A549 (cell line): ENCODE measurements around the gene INSYN1. TPM values are rescaled to one million over a fixed set of nuclear protein-coding genes. Genes with fewer than 3 reads are reported as not detected.

ENCODE experiments used
- ATAC-seq, 2 experiments: fragments of 200-7000 bp in 1 of 2; fragments of >200 bp in 1 of 2; cut with Nextera tagmentation in 1 of 2; cut with Tn5 transposase in 1 of 2; 3 replicates each; pipeline versions ENCODE4 v1.8.0 to v1.9.1; 2018 to 2020; ENCODE audit warnings: mild to moderate bottlenecking in 1 of 2, moderate library complexity in 1 of 2
- CTCF ChIA-PET: fragments of 300-600 bp; sonication (Branson Sonifier 250); formaldehyde crosslinking; extraction: SDS; loops from one replicate; lab custom pipeline; 2021; ENCODE audit warnings: antibody characterized with exemption, inconsistent platforms; lab: Yijun Ruan, JAX
- POLR2A ChIA-PET: fragments of 350-600 bp; formaldehyde crosslinking; extraction: SDS; loops from one replicate; lab custom pipeline; 2021; ENCODE audit warnings: antibody characterized with exemption, inconsistent platforms; lab: Yijun Ruan, JAX
- DNase-seq, 2 experiments: peaks; one replicate each; pipeline versions ENCODE4 v3.0.0 to v3.0.0-alpha.2; 2011 to 2016; ENCODE audit warnings: low read depth in 1 of 2, low spot score in 1 of 2
- FAIRE-seq: peaks from 2 replicates; lab custom pipeline; 2011; peaks lifted over from hg19 to GRCh38; lab: Jason Lieb, UNC
- H3K27ac ChIP-seq, 2 experiments: fragments of >200 bp; sonication (Bioruptor Twin); formaldehyde crosslinking; 3 replicates each; pipeline ENCODE4 v1.5.1; 2016 to 2017
- H3K4me1 ChIP-seq: fragments of >200 bp; sonication (Bioruptor Twin); formaldehyde crosslinking; 3 replicates; pipeline ENCODE4 v1.6.1; 2016
- H3K4me2 ChIP-seq: fragments of >200 bp; sonication (Bioruptor Twin); formaldehyde crosslinking; 3 replicates; pipeline ENCODE4 v1.6.1; 2016
- H3K4me3 ChIP-seq: fragments of >200 bp; sonication (Bioruptor Twin); formaldehyde crosslinking; 3 replicates; pipeline ENCODE4 v1.5.1; 2016
- H3K9me3 ChIP-seq: fragments of >200 bp; sonication (Bioruptor Twin); formaldehyde crosslinking; 3 replicates; pipeline ENCODE4 v1.6.1; 2016
- CTCF ChIP-seq: fragments of >200 bp; sonication (Bioruptor Twin); formaldehyde crosslinking; IDR thresholded peaks from 3 replicates; pipeline ENCODE4 v1.5.1; 2016
- E2F6 ChIP-seq: IDR thresholded peaks from 2 replicates; pipeline ENCODE4 v1.6.1; 2012; ENCODE audit warnings: low read depth, borderline replicate concordance
- EHF ChIP-seq: fragments of 250-450 bp; sonication (Bioruptor Pico); IDR thresholded peaks from 2 replicates; pipeline ENCODE4 v1.5.0; 2020; ENCODE audit warnings: mild to moderate bottlenecking
- EHMT2 ChIP-seq: fragments of 200-600 bp; sonication (generic); IDR thresholded peaks from 2 replicates; pipeline ENCODE4 v1.6.1; 2016; ENCODE audit warnings: antibody characterized with exemption, low read depth, mild to moderate bottlenecking, moderate library complexity
- GATA3 ChIP-seq: IDR thresholded peaks from 2 replicates; pipeline ENCODE4 v1.6.1; 2012; ENCODE audit warnings: borderline replicate concordance
- HDAC2 ChIP-seq: fragments of 200-600 bp; sonication (generic); IDR thresholded peaks from 2 replicates; pipeline ENCODE4 v1.6.1; 2016
- HEYL ChIP-seq: fragments of 250-450 bp; sonication (Bioruptor Pico); IDR thresholded peaks from 2 replicates; pipeline ENCODE4 v1.8.0; 2021; ENCODE audit warnings: mild to moderate bottlenecking, moderate library complexity
- HMGXB4 ChIP-seq: fragments of 250-450 bp; sonication (Bioruptor Pico); IDR thresholded peaks from 2 replicates; pipeline ENCODE4 v1.5.0; 2021; ENCODE audit warnings: mild to moderate bottlenecking, moderate library complexity, borderline replicate concordance
- HOXB13 ChIP-seq: fragments of 250-450 bp; sonication (Bioruptor Pico); IDR thresholded peaks from 2 replicates; pipeline ENCODE4 v1.5.0; 2020; ENCODE audit warnings: low read depth, mild to moderate bottlenecking, moderate library complexity
- MAFK ChIP-seq: fragments of 450-650 bp; IDR thresholded peaks from 2 replicates; pipeline ENCODE4 v1.6.1; 2014; ENCODE audit not compliant: partially characterized antibody
- MAZ ChIP-seq: fragments of 150-350 bp; IDR thresholded peaks from 2 replicates; pipeline ENCODE4 v1.6.1; 2014; ENCODE audit warnings: antibody characterized with exemption, low read depth, low read length, borderline replicate concordance
- PBX3 ChIP-seq: IDR thresholded peaks from 2 replicates; pipeline ENCODE4 v1.6.1; 2012
- POLR2A ChIP-seq: IDR thresholded peaks from 2 replicates; pipeline ENCODE4 v1.6.1; 2012; ENCODE audit warnings: mild to moderate bottlenecking, low read length
- RAD21 ChIP-seq, 2 experiments: fragments of >200 bp in 1 of 2; sonication (Bioruptor Twin) in 1 of 2; formaldehyde crosslinking in 1 of 2; IDR thresholded peaks in 1 of 2; conservative IDR thresholded peaks in 1 of 2; 2 replicates in 1 of 2; 3 replicates in 1 of 2; pipeline ENCODE4 v1.6.1; 2012 to 2018; ENCODE audit warnings: inconsistent platforms in 1 of 2
- RARB ChIP-seq: fragments of 250-450 bp; sonication (Bioruptor Pico); IDR thresholded peaks from 2 replicates; pipeline ENCODE4 v1.8.0; 2021; ENCODE audit warnings: mild to moderate bottlenecking, moderate library complexity
- RCOR1 ChIP-seq: fragments of 150-350 bp; IDR thresholded peaks from 2 replicates; pipeline ENCODE4 v1.6.1; 2014; ENCODE audit warnings: antibody characterized with exemption, low read length, low read depth
- RNF2 ChIP-seq: fragments of 200-600 bp; sonication (generic); IDR thresholded peaks from 2 replicates; pipeline ENCODE4 v1.6.1; 2016; ENCODE audit warnings: low read depth, mild to moderate bottlenecking, antibody characterized with exemption, moderate library complexity, borderline replicate concordance
- SREBF2 ChIP-seq: fragments of 450-650 bp; IDR thresholded peaks from 2 replicates; pipeline ENCODE4 v1.6.1; 2014; ENCODE audit warnings: mild to moderate bottlenecking, moderate library complexity
- TFCP2L1 ChIP-seq: fragments of 250-450 bp; sonication (Bioruptor Pico); IDR thresholded peaks from 2 replicates; pipeline ENCODE4 v1.5.0; 2021; ENCODE audit warnings: mild to moderate bottlenecking
- TP53 ChIP-seq: fragments of 250-450 bp; sonication (Bioruptor Pico); IDR thresholded peaks from 2 replicates; pipeline ENCODE4 v1.5.0; 2021; ENCODE audit warnings: mild to moderate bottlenecking, moderate library complexity
- ZFP36 ChIP-seq: fragments of 450-650 bp; IDR thresholded peaks from 2 replicates; pipeline ENCODE4 v1.6.1; 2014; ENCODE audit warnings: borderline replicate concordance; ENCODE audit not compliant: partially characterized antibody
- ZNF302 ChIP-seq: fragments of 250-450 bp; sonication (Bioruptor Pico); IDR thresholded peaks from 2 replicates; pipeline ENCODE4 v1.9.0; 2021; ENCODE audit warnings: inconsistent platforms, mild to moderate bottlenecking, moderate library complexity
- ZSCAN20 ChIP-seq: fragments of 250-450 bp; sonication (Bioruptor Pico); IDR thresholded peaks from 2 replicates; pipeline ENCODE4 v1.8.0; 2022; ENCODE audit warnings: mild to moderate bottlenecking, moderate library complexity
- WGBS: methylation state at CpG from one replicate; pipeline ENCODE4 v1.1.6; 2017; ENCODE audit errors: missing lambda C conversion rate; 5-methylcytosine and 5-hydroxymethylcytosine counted together
- polyA plus RNA-seq, 4 experiments: library from polyadenylated mRNA; depleted of rRNA in 3 of 4; stranded (reverse); fragments of >200 nt; fragmentation: RNase III in 1 of 4; extraction: RNeasy Plus Mini Kit Qiagen cat#74134 plus additional on column Dnase treatment in 1 of 4; gene quantifications; 2 replicates in 3 of 4; 3 replicates in 1 of 4; pipeline ENCODE4 v1.2.3, GENCODE V29; 2011 to 2017
- TF ChIP-seq, protein P1 (sequence below): fragments of 250-450 bp; sonication (Bioruptor Pico); IDR thresholded peaks from 2 replicates; pipeline ENCODE4 v1.5.0; 2020; ENCODE audit warnings: low read depth, mild to moderate bottlenecking, moderate library complexity
- TF ChIP-seq, protein P2 (sequence below): fragments of >200 bp; sonication (Bioruptor Twin); formaldehyde crosslinking; IDR thresholded peaks from 2 replicates; pipeline ENCODE4 v1.6.1; 2016

The INSYN1 gene
- polyA plus RNA-seq, 2 of the 4 experiments (the other 2 are of a cell fraction) = 0.54 to 1.9 TPM

DNA sequence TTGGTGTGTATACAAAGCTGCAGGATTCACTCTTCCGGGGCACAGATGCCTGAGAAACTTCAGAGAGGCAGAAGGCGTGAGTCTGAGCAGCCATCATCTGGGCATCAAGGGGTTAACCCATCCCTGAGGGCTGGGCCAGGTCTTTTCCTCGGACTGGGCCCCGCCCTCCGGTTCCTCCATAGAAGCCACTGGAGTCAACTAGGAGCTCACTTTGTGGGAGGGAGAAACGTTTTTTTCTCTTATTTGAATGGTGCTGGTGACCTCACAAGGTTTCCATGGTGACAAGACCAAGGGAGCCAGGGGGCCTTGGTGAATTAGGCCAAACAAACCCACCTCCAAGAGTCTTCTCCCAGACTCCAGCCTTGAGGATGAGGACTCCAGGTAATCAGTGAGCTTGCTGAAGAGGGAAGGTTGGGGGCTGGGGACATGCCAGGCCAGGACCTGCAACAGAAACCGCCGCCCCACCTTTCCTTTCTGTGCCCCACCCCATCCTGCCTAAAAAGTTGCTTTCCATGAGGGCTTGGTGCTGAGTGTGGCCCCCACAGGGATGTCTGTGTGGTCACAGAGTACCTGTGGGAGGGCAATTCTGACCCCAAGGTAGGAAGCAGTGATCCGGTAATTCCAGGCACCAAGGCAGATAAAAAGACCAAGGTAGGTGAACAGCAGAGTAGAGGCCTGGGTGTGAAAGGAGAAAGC is 14.8 kb upstream of the INSYN1 start:
- no peak overlapping the region for H3K4me3 ChIP-seq
- no peak for DNase-seq
- H3K4me1 ChIP-seq = no peaks in the 10 kb centered on the region
- ATAC-seq = no peak
- TF ChIP-seq SREBF2 (no peak), HOXB13 (CRISPR knock-in tag) (no peak), ZSCAN20 (CRISPR knock-in tag) (no peak)
- TF ChIP-seq, protein P1, sequence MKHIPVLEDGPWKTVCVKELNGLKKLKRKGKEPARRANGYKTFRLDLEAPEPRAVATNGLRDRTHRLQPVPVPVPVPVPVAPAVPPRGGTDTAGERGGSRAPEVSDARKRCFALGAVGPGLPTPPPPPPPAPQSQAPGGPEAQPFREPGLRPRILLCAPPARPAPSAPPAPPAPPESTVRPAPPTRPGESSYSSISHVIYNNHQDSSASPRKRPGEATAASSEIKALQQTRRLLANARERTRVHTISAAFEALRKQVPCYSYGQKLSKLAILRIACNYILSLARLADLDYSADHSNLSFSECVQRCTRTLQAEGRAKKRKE = no peak
- no peak for FAIRE-seq
- 74% methylated on average over 7 of the region's 9 CpGs for WGBS
- no peak overlapping the region for H3K27ac ChIP-seq
- POLR2A ChIA-PET = no interaction called here
- CTCF ChIA-PET = interaction anchor here (1.1 to 1.2 kb wide), 2 partner anchors 63 to 127 kb away, joined by 3 read pairs; no protein-coding TSS in a partner anchor
- H3K9me3 ChIP-seq = no peaks in the 10 kb centered on the region
- H3K4me2 ChIP-seq = no peak overlapping the region

DNA sequence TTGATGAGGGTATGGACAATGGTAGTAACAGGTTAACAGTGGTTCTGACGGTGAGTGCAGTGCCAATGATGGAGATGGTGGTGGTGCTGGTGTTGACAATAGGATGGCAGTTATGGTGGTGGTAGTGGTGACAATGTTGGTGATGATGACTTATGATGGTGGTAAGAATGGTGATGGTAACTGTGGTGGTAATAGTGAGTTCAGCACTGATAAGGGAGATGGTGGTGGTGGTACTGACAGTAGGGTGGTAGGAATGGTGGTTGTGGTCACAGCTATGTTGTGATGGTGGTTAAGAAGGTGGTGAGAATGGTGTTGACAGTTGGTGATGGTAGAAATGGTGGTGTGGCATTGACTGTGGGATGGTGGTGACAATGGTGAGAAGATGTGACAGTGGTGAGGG is 13.4 kb upstream of the INSYN1 start:
- no peak overlapping the region for H3K4me2 ChIP-seq
- H3K27ac ChIP-seq = no peak overlapping the region
- H3K9me3 ChIP-seq = no peaks in the 10 kb centered on the region
- ChIA-PET CTCF (no interaction called here), POLR2A (no interaction called here)
- TF ChIP-seq, protein P2, sequence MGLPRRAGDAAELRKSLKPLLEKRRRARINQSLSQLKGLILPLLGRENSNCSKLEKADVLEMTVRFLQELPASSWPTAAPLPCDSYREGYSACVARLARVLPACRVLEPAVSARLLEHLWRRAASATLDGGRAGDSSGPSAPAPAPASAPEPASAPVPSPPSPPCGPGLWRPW = no peak
- no peak for TF ChIP-seq GATA3
- no peak for TF ChIP-seq HMGXB4 (CRISPR knock-in tag)
- no peak for TF ChIP-seq HEYL
- no peak for TF ChIP-seq POLR2A
- TF ChIP-seq E2F6 = no peak
- TF ChIP-seq HOXB13 (CRISPR knock-in tag) = no peak
- no peak for TF ChIP-seq MAZ
- TF ChIP-seq HDAC2 = no peak
- no peak for FAIRE-seq
- WGBS = 61% methylated on average over 1 of the region's 1 CpG
- no peak for ATAC-seq
- no peak for DNase-seq
- H3K4me1 ChIP-seq = no peaks in the 10 kb centered on the region
- no peak overlapping the region for H3K4me3 ChIP-seq

GRCh38 chr15:73765778-73766177 is 12.6 kb upstream of the INSYN1 start:
- Histone ChIP-seq H3K9me3 (no peaks in the 10 kb centered on the region), H3K4me3 (no peak overlapping the region), H3K4me1 (no peaks in the 10 kb centered on the region), H3K4me2 (no peak overlapping the region), H3K27ac (no peak overlapping the region)
- TF ChIP-seq TFCP2L1 (CRISPR knock-in tag) = no peak
- TF ChIP-seq HMGXB4 (CRISPR knock-in tag) = no peak
- no peak for TF ChIP-seq RARB (CRISPR knock-in tag)
- TF ChIP-seq PBX3 = no peak
- no peak for TF ChIP-seq RNF2
- TF ChIP-seq EHF (CRISPR knock-in tag) = no peak
- TF ChIP-seq CTCF = no peak
- no peak for TF ChIP-seq ZSCAN20 (CRISPR knock-in tag)
- no peak for TF ChIP-seq ZNF302 (CRISPR knock-in tag)
- no peak for TF ChIP-seq RCOR1
- TF ChIP-seq ZFP36 = no peak
- TF ChIP-seq EHMT2 = no peak
- TF ChIP-seq RAD21 (conservative IDR thresholded peaks at IDR 0.05 in 1 of 2, IDR thresholded peaks at IDR 0.05 in 1 of 2) = no peak
- no peak for TF ChIP-seq MAFK
- no peak for TF ChIP-seq TP53
- TF ChIP-seq HDAC2 = no peak
- POLR2A ChIA-PET = no interaction called here
- 18% methylated on average over 1 of the region's 1 CpG for WGBS
- DNase-seq (no peak), FAIRE-seq (no peak), ATAC-seq (no peak)
- CTCF ChIA-PET = no interaction called here
